H1 (cell line): ENCODE measurements around the gene CYB5R3. TPM values are rescaled to one million over a fixed set of nuclear protein-coding genes. Genes with fewer than 3 reads are reported as not detected.

ENCODE experiments used
- BCL11A ChIP-seq, 2 experiments: IDR thresholded peaks; one replicate each; pipeline ENCODE4 v1.6.1; 2011; ENCODE audit warnings: low read depth in 2 of 2, low read length in 2 of 2, mild to moderate bottlenecking in 2 of 2
- HDAC2 ChIP-seq, 2 experiments: fragments of 300-600 bp in 1 of 2; sonication (generic) in 1 of 2; IDR thresholded peaks; 2 replicates each; pipeline ENCODE4 v1.6.1; 2011 to 2012; ENCODE audit warnings: low read depth in 2 of 2, low read length in 2 of 2, mild to moderate bottlenecking in 2 of 2, moderate library complexity in 2 of 2, borderline replicate concordance in 1 of 2, inconsistent platforms in 1 of 2
- SP4 ChIP-seq: IDR thresholded peaks from 2 replicates; pipeline ENCODE4 v1.6.1; 2012; ENCODE audit warnings: low read length, inconsistent platforms
- TAF1 ChIP-seq: IDR thresholded peaks from 2 replicates; pipeline ENCODE4 v1.6.1; 2011; ENCODE audit warnings: mild to moderate bottlenecking, low read depth, low read length
- polyA plus RNA-seq, 7 experiments: library from polyadenylated mRNA; depleted of rRNA in 3 of 7; stranded (reverse) in 5 of 7; unstranded in 2 of 7; fragments of >200 nt in 5 of 7; fragments of 200-250 nt in 2 of 7; gene quantifications; 1 replicate in 5 of 7; 2 replicates in 1 of 7; 4 replicates in 1 of 7; pipeline versions ENCODE4 v1.2.1 to v1.2.3, GENCODE V29; 2011 to 2013; ENCODE audit warnings: missing spikeins in 2 of 7, mixed read lengths in 2 of 7
- total RNA-seq: library from RNA; stranded (reverse); fragmentation: NEBNext Ultra II Directional; extraction: Animal tissue kit (Norgen Biotek cat#: 25700); gene quantifications from 2 replicates; pipeline ENCODE4 v1.2.1, GENCODE V29; 2021

CYB5R3 gene
- total and polyA plus RNA-seq, 2 of the 8 experiments (the other 6 are each of a cell fraction or from before 2014, with no cell fraction given) = 75.3 to 113 TPM

DNA sequence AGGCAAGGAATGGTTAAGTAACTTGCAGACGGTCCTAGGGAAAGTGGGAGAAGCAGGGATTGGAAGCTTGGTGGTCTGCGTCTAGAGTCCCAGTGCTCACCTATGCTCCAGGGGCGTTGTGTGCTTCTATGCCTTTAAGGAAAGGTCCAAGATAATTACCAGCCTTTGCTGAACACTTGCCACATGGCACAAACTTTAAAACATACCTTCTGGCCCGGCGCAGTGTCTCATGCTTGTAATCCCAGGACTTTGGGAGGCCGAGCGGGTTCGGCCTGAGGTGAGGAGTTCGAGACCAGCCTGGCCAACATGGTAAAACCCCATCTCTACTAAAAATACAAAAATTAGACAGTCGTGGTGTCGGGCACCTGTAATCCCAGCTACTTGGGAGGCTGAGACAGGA is 36.9 kb downstream of the CYB5R3 start (continued):
- TF ChIP-seq HDAC2 (IDR thresholded peaks at IDR 0.05; ENCODE audit: borderline replicate concordance in 1 of 2, low read depth in 2 of 2, low read length in 2 of 2) (no peak), BCL11A (IDR thresholded peaks at IDR 0.05; ENCODE audit: low read depth in 2 of 2, low read length in 2 of 2) (no peak), TAF1 (no peak), SP4 (no peak)
